T-helper 1 cell (primary cell): ENCODE data around the gene DRD5.
A peak's percentile ranks its signal among the peaks of the same experiment; 100 is the strongest.

ENCODE experiments used
- DNase-seq, 5 donors: peaks; one replicate each; pipeline ENCODE4 v3.0.0-alpha.2; 2012 to 2020

Gene DRD5

DNA sequence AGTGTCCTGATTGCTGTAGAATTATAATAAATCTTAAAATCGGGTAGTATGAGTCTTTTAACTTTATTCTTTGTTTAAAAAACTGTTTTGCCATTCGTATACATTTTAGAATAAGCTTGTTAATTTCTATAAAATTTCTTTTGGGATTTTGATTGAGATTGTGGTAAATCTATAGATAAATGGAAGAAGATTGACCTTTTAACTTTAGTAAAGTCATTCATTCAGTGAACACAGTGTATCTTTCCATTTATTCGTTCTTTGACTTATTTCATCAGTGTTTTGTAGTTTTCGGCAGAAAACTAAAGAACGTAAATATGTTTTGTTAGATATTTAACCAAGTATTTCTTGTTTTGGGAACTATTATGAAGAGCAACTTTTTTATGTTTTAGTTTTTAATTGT is 38.9 kb downstream of the DRD5 start:
- no peak for DNase-seq

DNA sequence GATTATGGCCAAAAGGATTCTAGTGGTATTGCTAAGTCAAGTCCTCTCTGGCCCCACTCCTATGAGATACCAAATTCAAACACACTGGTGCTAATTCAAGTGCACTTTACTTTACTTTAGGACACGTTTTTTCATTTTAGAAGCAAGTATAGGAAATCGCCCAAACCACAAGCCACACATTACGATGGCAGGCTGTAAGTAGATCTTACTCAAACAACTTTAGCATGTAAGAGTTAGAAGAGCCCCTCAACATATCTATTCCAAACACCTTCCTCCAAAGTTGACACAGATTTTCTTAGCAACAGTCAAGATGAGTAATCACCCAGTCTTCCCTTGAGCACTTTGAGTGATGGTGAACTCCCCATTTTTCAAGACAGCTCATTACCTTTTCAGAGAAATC is 43.6 kb downstream of the DRD5 start:
- DNase-seq: peak in 1 of 5 donors; percentile 63

DNA sequence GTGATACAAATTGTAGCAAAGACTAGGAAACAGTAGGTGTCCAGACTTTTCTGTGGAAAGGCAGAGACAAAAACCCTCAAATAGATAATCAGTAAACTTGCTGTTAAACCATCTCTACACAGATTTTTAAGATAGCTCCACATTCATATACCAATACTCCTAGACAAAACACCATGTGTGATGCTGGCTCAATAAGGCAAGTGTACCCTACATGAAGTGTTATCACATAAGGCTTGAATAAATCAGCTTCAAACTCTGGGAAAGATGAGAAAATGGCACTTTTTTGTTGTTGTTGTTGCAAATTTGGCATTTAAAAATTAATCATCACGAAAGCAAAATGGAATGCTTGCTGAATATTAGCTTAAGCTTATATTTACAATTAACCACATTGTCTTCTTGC is 45.1 kb downstream of the DRD5 start:
- no peak for DNase-seq

DNA sequence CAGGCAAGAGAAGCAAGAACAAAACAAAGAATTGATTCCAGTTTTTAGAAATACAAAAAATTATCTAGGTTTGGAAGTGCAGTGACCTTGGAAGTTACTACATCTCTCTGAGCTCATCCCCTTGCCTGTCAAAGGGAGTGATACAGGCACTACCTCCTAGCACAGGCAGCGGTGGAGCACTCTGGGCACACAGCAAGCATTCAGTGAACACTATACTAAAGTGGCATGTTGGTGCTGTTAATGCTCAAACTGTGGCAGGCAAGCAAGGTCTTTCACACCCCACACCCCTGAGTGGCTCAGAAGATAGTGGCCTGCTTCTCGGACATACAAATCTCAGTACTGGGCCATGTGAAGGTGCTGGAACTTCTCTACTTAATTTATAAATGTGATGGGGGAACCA is 51.2 kb downstream of the DRD5 start:
- no peak for DNase-seq

DNA sequence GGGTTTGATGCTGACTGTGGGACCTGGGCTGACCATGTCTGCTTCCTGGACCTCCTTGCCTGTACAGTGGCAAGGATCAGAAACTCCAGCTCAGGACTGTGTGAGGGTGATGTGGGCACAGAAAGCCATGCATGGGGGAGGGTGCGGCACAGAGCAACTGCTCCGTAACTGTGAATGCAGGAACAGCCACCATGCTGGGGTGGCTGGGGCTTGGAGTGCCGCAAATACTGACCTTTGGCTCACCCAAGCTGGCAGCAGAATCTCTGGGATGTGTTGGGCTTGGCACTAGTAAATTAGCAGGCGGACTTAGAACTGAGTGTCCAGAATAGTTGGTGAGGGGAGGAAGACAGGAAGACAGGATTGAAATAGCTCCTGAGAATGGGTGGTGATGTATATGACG is 52.0 kb downstream of the DRD5 start:
- DNase-seq: no peak
